ENCODE results near the gene SULT1C4.
"Not testable (repeated sequence)": the region's sequence is repeated elsewhere in the genome, so short reads cannot be mapped to it uniquely, and the experiment has no call there.

Gene SULT1C4

DNA sequence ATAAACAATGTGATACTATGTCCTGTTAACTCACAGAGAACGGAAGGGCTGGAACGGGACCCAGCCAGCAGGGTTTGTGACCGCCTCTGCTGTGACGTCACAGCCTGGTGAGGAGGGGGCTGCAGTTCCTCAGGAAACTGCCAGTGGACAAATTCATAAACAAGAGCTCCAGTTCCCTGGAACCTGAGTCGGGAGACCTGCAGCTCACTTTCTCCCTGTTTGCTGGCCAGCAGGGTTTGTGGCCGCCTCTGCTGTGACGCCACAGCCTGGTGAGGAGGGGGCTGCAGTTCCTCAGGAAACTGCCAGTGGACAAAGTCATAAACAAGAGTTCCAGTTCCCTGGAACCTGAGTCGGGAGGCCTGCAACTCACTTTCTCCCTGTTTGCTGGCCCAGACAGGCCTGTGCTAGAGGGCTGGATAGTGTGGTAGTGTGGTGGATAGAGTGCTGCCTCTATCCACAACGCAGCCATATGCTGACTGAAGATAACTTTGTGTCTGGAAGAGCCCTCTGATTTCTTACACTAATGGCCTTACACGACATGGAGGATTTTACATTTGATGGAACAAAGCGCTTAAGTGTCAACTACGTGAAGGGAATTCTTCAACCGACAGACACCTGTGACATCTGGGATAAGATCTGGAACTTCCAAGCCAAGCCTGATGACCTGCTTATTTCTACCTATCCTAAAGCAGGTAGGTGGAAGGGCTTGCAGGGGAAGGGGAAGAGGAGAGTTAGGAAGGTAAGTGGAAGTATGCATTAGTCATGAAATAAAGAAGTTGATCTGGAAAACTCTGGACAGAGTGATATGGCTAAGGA, at the start of gene SULT1C4:
TSS of gene SULT1C4 (plus strand) at position 140 of the 816 bp plus-strand sequence. CDS start at position 524, 384 bp downstream.
- no peak for DNase-seq

- DNase-seq = peak; percentile 48
Measured at GRCh38 chr2:108329771-108330170, 48.0 kb upstream of the SULT1C4 start.

GRCh38 chr2:108330979-108331378, 46.8 kb upstream of the SULT1C4 start:
- DNase-seq = peak; percentile 10

GRCh38 chr2:108345951-108346350, 31.8 kb upstream of the SULT1C4 start:
- no peak for DNase-seq

GRCh38 chr2:108346827-108347226, 30.9 kb upstream of the SULT1C4 start:
- no peak for DNase-seq

DNA sequence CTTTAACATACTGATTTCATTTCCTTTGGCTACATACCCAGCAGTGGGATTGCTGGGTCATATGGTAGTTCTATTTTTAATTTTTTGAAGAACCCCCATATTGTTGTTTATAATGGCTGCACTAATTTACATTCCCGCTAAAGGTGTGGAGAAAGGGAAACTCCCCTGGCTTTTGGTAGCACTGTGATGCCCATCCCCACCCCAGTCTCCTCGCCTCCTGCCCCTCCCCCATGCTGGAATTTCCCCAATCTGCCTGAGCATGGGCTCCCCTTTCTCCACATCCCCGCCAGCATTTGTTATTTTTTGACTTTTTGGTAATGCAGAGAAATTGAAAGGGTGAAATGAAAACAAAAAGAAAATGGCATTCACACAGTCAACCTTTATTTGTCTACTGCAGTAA, 30.0 kb upstream of the SULT1C4 start:
- no peak for DNase-seq

GRCh38 chr2:108348816-108349570, 28.8 kb upstream of the SULT1C4 start:
- DNase-seq = no peak

DNA sequence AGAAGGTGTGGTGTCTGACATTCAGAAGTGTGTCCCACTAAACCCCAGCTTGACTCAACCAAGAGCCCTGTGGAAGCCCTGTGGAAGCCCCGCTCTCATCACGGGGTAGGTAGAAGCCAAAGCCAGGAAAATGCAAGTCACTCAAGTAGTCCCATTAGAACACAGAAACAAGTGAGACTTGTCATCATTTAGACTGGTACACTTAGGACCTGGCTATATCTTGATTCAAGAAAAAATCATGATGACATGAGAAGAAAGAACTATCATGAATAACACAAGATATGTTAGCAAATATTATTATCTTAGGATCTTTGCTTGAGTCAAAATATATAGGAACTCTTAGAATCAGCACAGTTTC, 28.2 kb upstream of the SULT1C4 start:
- no peak for DNase-seq

DNA sequence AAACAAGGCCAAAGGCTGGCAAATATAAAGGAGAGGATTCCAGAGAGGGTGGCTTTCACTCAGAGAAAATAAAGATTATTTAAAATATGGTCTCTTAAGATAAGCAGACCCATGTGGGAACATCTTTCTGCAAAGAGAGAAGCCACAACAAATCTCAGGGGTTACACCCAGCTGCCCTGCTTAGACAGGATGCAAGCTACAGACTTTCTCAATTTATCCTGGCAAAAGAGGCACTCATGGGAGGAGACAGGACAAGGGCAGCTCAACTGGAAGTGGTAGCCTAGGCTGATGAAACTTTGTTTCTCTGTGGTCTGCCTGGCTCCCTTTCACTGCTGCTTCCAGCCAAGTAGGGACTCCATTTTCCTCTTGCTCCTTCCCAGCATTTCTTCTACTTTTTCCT, 25.9 kb upstream of the SULT1C4 start:
- no peak for DNase-seq

- no peak for DNase-seq
Measured at GRCh38 chr2:108354136-108354535, 23.6 kb upstream of the SULT1C4 start.

GRCh38 chr2:108355906-108356734, 21.6 kb upstream of the SULT1C4 start:
- DNase-seq = no peak

DNA sequence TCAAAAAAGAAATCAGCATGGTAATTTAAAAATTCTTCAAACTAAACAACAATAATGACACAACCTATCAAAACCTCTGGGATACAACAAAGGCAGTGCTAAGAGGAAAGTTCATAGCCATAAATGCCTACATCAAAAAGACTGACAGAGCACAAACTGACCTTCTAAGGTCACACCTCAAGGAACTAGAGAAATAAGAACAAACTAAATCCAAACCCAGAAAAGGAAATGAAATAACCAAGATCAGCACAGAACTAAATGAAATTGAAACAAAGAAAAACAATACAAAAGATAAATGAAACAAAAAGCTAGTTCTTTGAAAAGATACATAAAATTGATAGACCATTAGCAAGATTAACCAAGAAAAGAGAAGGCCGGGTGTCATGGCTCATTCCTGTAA, 18.4 kb upstream of the SULT1C4 start:
- not testable (repeated sequence) for DNase-seq

DNA sequence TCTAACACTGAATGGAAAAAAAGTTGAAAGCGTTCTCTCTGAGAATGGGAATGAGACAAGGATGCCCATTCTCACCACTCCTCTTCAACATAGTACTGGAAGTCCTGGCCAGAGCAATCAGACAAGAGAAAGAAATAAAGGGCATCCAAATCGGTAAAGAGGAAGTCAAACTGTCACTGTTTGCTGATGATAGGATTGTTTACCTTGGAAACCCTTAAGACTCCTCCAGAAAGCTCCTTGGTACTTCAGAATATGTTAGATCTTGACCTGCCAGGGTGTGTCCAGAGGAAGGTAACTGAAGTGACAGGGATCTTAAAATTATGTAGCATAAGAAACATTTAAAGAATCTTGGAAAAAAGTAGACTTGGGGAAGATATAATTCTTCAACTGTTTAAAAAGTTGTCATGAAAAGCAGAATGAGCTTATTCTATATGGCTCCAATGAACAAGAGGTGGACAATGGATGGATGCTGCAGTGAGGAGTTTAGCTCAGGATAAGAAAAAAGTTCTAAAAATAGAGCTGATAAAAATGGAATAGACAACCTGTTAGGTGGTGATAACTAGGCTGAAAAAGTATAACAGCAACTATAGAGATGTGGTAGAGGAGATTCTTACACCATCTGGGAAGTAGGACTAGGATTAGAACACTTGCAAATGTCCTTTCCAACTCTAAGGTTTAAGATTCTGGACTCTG, 16.8 kb upstream of the SULT1C4 start:
- no peak for DNase-seq

DNA sequence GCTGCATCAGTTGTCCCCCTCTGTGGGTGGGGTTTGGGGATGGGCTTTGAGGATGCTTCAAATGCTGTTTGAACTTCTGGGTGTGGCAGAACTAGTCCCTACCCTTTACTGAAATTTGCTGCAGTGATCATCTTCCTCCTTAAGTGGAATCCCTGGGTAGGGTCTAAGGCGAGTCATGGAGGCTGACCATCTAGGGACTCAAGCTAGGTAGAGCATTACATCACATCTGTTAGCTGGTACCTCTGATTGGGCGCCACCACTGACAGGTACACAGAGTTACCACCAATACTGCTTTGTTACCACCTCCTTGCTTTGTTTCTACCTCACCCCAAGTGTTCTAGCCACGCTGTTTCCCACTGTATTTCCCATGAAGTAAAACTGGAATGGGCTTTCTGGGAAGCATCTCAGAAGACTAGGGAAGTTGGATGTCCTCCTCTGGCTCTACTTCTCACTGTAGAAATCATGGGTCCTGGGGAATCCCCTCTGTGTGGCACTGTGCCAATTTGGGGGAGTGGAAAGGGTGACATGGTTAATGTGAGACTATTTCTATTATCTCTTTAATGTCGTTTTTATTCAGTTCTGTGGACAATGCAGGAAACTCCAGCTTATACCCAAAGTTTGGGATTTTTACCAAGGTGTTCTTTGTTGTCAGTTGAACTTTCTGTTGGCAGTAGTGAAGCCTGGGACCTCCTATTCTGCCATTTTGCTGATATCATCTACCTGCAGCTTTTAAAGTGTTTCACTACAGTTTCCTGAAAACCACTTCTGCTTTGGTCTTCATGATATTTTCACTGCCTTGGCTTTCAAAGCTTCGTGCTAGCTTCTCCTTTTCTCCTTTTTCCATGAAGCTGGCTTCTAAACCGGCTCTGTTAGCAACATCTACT, 14.5 kb upstream of the SULT1C4 start:
- DNase-seq = no peak

DNA sequence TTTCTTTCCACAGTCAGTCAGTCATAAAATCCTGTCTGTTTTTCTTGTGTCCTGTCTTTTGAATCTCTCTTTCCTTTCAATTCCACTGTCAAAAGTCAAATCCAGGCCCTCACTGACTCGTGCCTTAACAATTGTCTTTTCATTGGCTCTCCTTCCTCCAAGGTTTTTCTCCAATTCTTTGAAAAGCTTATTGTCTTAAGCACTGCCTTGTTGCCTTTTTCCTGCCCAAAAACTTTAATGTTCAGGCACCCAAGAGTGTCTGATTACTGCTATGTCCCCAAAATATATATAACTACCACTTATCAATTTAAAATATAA, 13.9 kb upstream of the SULT1C4 start:
- DNase-seq = no peak

GRCh38 chr2:108364676-108365297, 13.0 kb upstream of the SULT1C4 start:
- DNase-seq = peak; percentile 33

DNA sequence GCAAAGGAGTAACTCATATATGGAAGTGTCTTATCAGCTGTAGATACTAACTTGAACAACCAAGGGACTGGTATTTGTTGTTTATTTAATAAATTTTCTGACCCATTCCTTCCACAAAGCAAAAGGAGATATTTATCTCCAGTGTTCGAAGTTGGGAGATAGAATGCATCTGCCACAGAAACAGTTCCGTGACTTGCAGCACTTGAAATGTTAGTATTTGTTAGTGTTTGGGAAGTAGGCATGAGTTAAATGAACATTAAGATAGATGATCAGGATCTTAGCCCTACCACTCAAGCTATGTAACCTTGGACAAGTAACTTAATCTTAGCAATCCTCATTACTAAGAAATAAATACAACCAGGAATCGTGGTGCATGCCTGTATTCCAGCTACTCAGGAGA, 12.1 kb upstream of the SULT1C4 start:
- DNase-seq = no peak

- no peak for DNase-seq
Measured at GRCh38 chr2:108367014-108367413, 10.7 kb upstream of the SULT1C4 start.

- no peak for DNase-seq
Measured at GRCh38 chr2:108367561-108368175, 10.1 kb upstream of the SULT1C4 start.

DNA sequence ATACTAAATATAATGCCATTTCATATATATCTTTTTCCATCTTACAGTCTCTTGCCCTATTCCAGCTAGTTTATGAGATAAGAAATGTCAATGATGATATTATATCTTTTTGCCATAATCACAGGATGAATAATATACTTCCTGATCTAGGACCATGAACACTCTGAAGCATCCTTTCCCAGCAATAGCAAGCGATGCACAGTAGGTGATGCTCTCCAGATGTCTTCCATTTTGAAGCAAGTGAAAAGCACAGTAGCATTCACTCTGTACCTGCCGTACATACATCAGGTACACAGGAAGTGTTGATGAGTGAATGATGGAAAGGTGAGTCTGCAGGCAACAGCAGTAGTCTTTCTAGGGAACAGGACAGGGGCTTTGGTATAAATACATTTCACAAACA, 8.6 kb upstream of the SULT1C4 start:
- DNase-seq = no peak

GRCh38 chr2:108370080-108370479, 7.7 kb upstream of the SULT1C4 start:
- DNase-seq = no peak
